HG03354 (cell line): ENCODE results near the gene EPHB2.

Experiments used
- ATAC-seq: cut with Tn5 transposase; IDR thresholded peaks from one replicate; pipeline ENCODE4 v1.9.1; 2021; ENCODE audit warnings: mild to moderate bottlenecking; ENCODE audit not compliant: unreplicated experiment, poor library complexity, severe bottlenecking

EPHB2 gene

DNA sequence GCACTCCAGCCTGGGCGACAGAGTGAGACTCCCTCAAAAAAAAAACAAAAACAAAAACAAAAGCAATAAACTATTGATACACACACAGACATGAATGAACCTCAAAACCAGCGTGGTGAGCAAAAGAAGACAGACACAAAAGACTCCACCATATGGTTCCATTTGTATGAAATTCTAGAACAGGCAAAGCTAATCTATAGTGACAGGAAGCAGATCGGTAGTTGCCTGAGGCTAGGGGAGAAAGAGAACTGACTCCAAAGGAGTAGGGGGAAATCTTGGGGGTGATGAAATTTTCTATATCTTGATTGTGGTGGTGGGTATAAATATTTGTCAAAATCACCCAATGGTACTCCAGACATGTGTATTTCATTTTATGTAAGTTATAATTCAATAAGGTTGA, 241.2 kb downstream of the EPHB2 start:
- no peak for ATAC-seq

DNA sequence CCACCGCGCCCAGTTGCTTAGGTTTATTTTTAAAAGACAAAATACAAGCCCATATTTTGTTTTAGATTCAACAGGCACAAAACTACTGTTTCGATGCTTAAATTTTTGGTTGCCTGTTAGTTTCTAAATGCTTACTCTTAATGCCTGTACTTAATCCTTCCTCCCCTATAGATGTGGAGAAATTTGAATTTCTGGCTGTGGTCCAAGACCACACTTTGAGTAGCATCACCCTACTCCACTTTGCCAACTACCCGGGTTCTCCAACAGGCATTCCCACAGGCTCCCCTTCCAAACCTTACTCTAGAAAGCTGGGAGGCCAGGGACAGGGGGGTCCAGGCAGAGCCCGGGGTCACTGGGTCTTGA, 242.0 kb downstream of the EPHB2 start:
- ATAC-seq = no peak

- ATAC-seq = no peak
Measured at GRCh38 chr1:22953057-22953739, 242.6 kb downstream of the EPHB2 start.

DNA sequence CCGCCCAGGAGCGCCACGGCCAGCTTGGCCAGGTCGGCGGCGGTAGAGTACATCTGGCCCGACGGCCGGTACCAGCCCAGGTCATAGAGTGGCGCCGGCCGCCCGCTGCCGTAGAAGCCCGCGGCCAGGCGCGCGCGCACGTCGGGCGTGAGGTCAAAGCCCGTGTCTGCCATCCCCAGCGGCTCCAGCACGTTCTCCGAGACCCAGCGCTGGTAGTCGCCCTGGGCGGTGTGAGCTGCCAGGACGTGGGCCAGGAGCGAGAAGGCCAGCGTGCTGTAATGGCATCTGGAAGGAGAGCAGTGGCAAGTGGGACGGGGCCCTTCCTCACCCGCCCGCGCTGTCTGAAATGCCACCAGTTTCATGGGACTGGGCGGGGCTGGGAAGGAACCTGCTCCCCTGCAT, 243.1 kb downstream of the EPHB2 start:
- ATAC-seq = no peak

DNA sequence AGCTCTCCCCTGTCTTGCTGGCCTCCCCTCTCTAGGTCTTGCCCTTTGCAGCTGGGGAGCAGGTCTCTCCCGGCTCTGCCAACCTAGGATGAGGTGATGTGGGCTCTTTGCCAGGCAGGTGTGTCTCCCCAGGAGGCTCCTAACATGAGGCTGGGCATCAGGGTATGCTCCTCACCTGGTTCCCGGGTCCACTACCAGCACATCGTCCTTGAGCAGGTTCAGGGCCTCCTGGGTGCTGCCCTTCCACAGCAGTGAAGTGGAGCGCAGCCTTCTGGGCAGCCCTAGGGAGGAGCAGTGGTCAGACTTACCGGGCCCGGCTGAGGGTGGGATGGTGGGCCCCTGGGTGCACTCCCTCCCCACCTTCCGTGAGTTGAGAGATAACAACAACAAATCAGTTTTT, 244.5 kb downstream of the EPHB2 start:
- no peak for ATAC-seq

- ATAC-seq = no peak
Measured at GRCh38 chr1:22957066-22957465, 246.4 kb downstream of the EPHB2 start.

DNA sequence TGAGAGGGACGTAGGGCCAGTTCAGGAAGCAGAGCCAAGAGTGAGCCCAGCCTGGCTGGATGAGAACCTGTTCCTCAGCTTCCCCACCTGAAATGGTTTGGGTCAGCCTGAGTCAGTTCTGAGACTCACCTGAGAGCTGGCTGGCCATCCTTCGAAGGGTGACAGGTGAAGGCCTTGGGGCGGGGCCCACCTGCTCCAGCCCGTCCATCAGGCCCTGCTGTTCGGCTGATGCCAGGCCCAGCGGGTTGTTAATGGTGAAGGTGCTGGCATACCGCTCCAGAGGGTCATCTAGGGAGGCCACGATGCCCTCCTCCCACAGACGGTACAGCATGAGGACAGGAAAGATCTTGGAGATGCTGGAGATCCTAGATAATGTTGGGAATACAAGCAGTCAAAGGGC, 247.9 kb downstream of the EPHB2 start:
- ATAC-seq = no peak

DNA sequence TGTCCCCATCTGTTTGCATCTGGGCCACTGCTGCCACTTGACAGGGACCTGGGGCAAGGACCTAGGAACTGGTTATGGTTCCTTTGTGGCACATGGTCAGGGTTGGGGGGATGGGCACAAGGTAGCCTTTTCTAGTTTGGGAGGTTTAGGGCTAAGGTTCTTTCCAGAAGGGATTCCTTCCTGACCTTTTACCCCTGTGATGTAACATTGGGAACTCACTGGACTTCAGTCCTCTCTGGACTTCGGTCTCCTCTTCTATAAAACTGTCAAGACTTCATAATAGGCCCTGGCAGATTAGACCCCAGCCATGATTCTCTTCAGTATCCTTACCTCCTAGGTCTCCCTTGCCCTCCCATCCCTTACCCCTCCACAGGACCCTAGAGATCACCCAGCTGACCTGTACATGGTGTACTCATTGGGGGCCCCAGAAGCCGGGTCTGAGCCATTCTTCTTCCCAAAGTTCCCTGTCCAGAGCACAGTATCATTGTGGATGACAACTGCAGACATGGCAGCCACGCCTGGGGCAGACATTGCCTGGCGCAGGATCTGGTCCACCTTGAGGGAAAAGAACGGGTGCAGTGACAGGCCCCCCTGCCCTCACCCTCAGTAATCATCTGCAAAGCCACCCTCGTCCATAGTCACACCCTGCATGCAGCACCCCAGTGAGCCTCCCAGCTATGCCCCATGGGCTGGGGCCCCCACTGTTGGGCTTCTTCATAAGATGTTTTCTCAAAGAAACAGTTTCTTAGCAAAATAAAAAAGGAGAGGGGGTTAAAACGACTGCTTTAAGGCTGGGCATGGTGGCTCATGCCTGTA, 249.1 kb downstream of the EPHB2 start:
- no peak for ATAC-seq

DNA sequence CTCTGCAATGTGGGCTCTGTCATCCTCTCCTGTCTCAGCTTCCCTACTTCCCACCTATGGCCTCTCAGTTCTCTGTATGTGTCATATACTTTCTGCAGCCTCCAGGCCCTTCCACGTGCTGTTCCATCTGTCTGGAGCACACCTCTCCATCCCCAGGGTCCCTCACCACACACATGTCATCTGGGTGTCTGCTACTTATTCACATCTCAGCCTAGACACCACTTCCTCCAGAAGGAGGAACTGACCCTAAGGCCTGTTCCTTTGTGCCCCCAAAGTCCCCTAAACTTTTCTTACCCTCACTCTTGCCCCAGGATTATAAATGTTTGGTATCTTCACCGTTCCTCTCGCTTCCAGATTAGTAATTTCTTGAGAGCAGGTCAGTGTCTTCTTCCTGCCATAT, 251.9 kb downstream of the EPHB2 start:
- ATAC-seq = no peak

GRCh38 chr1:22963044-22963677, 252.5 kb downstream of the EPHB2 start:
- no peak for ATAC-seq

GRCh38 chr1:22966309-22966708, 255.7 kb downstream of the EPHB2 start:
- no peak for ATAC-seq

DNA sequence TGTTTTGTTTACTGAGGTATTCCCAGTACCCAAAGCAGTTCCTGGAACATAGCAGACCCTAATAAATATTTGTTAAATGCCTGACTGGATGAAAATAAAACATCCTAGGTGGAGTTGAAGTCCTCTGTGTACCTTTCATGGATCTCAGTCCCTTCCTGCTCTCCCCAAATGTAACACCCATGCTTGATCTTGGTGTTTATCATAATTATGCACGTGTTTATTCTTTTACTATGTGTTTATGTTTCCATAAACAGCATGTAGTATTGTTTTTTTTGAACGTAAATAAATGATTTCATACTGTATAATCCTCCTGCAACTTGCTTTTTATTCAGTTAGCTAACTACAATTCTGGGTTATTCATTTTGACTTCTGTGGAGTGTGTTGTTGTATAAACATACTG, 257.2 kb downstream of the EPHB2 start:
- no peak for ATAC-seq

GRCh38 chr1:22969304-22969709, 258.7 kb downstream of the EPHB2 start:
- no peak for ATAC-seq

- ATAC-seq = no peak
Measured at GRCh38 chr1:22970096-22970495, 259.5 kb downstream of the EPHB2 start.
